ENCODE results near the gene MED13. TPM values are rescaled to one million over a fixed set of nuclear protein-coding genes. Genes with fewer than 3 reads are reported as not detected.

MED13 gene
- total RNA-seq (2013): 53.9 TPM
- polyA plus RNA-seq: 10 to 100 TPM in 1 of 3 donors, 1 to 10 TPM in 2; 2.1 to 32.0 (median 5.0) TPM
- polyA minus RNA-seq: 34.8 and 50.6 TPM in 2 replicates
- total RNA-seq: 308 to 1,566 (median 436) reads per million in 11 experiments

GRCh38 chr17:62064791-62065563 is at the start of gene MED13:
MED13 (minus strand) TSS chr17:62065278; CDS start chr17:62065205, 73 bp downstream.
- 0% methylated on average over 41 of the region's 79 CpGs for WGBS (ENCODE audit: insufficient coverage)
- H3K27ac Mint-ChIP-seq: peak within 1 kb of the TSS; percentile 96 to 99 (median 99)
- Histone ChIP-seq H3K4me1 (ENCODE audit: control insufficient read depth in 1 of 2, insufficient read depth in 2 of 2, low read length in 2 of 2) (peaks cover 20 to 38% of the 10 kb centered on the region in 2 donors), H3K9ac (ENCODE audit: insufficient read depth, low read length, poor library complexity, severe bottlenecking) (peak within 1 kb of the TSS; percentile 99), H3K4me2 (replicated peaks; ENCODE audit: extremely low read depth, low read length, poor library complexity, severe bottlenecking) (peak within 1 kb of the TSS; percentile 84), H3K9me3 (replicated peaks in 1 of 2; ENCODE audit: control insufficient read depth in 1 of 2, insufficient read depth in 1 of 2, low read length in 2 of 2) (no peaks in the 10 kb centered on the region), H3K4me3 (replicated peaks in 1 of 3; ENCODE audit: low read depth in 2 of 3, low read length in 3 of 3) (peak within 1 kb of the TSS; percentile 86 to 99 (median 98)), H3K27me3 (ENCODE audit: control insufficient read depth in 2 of 2, insufficient read depth in 2 of 2, low read length in 2 of 2) (no peaks in the 10 kb centered on the region), H3K36me3 (replicated peaks in 1 of 2; ENCODE audit: control insufficient read depth in 1 of 2, insufficient read depth in 2 of 2, low read length in 2 of 2) (peaks cover 8 to 10% of the 10 kb centered on the region in 2 donors), H2AFZ (ENCODE audit: insufficient read depth, low read depth, low read length, poor library complexity, severe bottlenecking) (peak within 1 kb of the TSS; percentile 88), H3K79me2 (ENCODE audit: insufficient read depth, low read length) (peaks cover 55% of the 10 kb centered on the region), H4K20me1 (ENCODE audit: insufficient read depth, low read length) (peaks cover 48% of the 10 kb centered on the region), H3K27ac (ENCODE audit: low read depth in 1 of 2, low read length in 2 of 2) (peak within 1 kb of the TSS; percentile 97 to 98)
- no peak for TF ChIP-seq CTCF (IDR thresholded peaks at IDR 0.05)
- DNase-seq: peak; percentile 17 to 44 (median 25)
- peaks cover 21 to 25% of the 10 kb centered on the region in 2 donors for H3K36me3 Mint-ChIP-seq
- no peaks in the 10 kb centered on the region for H3K9me3 Mint-ChIP-seq
- intact Hi-C loops (cut with micrococcal nuclease): loop anchor here in 1 of 2 donors (5.0 kb wide), 1 partner anchor 107 kb away; no protein-coding TSS in a partner anchor
- H3K4me1 Mint-ChIP-seq: peaks cover 32% of the 10 kb centered on the region
- H3K4me3 Mint-ChIP-seq: peak within 1 kb of the TSS; percentile 98 to 99
- peaks cover 0 to 2% (median 0%) of the 10 kb centered on the region in 3 donors for H3K27me3 Mint-ChIP-seq (ENCODE audit: low read depth in 3 of 3)

DNA sequence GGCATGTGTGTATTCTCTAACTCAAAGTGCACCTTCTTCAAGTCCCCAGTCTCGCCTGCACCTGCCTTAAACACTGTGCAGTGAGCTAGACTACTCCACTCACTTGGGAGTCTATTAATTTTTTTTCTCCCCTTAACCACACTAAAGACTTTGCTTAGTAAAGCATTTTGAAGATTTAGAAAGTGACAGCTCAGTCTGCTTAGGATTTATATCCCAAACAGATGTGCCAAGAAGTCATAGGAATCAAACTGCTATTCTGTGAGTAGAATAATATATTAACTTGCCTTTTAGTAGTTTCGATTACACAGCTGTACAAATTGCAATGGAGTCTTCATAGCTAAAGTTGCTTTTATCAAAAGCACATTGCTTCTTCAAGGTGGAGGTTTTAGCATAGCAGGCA is 47.2 kb upstream of the MED13 start:
- no peak overlapping the region for H3K27ac Mint-ChIP-seq
- intact Hi-C loops (cut with micrococcal nuclease): no loop called here
- no peaks in the 10 kb centered on the region for H3K4me1 Mint-ChIP-seq
- Histone ChIP-seq H3K4me2 (replicated peaks; ENCODE audit: extremely low read depth, low read length, poor library complexity, severe bottlenecking) (no peak overlapping the region), H4K20me1 (ENCODE audit: insufficient read depth, low read length) (no peaks in the 10 kb centered on the region), H2AFZ (ENCODE audit: insufficient read depth, low read depth, low read length, poor library complexity, severe bottlenecking) (no peak overlapping the region), H3K4me1 (ENCODE audit: control insufficient read depth in 1 of 2, insufficient read depth in 2 of 2, low read length in 2 of 2) (no peaks in the 10 kb centered on the region), H3K9ac (ENCODE audit: insufficient read depth, low read length, poor library complexity, severe bottlenecking) (no peak overlapping the region), H3K36me3 (replicated peaks in 1 of 2; ENCODE audit: control insufficient read depth in 1 of 2, insufficient read depth in 2 of 2, low read length in 2 of 2) (no peaks in the 10 kb centered on the region), H3K27ac (ENCODE audit: low read depth in 1 of 2, low read length in 2 of 2) (no peak overlapping the region), H3K4me3 (replicated peaks in 1 of 3; ENCODE audit: low read depth in 2 of 3, low read length in 3 of 3) (no peak overlapping the region), H3K9me3 (replicated peaks in 1 of 2; ENCODE audit: control insufficient read depth in 1 of 2, insufficient read depth in 1 of 2, low read length in 2 of 2) (no peaks in the 10 kb centered on the region), H3K27me3 (ENCODE audit: control insufficient read depth in 2 of 2, insufficient read depth in 2 of 2, low read length in 2 of 2) (no peaks in the 10 kb centered on the region), H3K79me2 (ENCODE audit: insufficient read depth, low read length) (no peaks in the 10 kb centered on the region)
- H3K4me3 Mint-ChIP-seq: no peak overlapping the region
- H3K9me3 Mint-ChIP-seq: peaks cover 0 to 3% (median 0%) of the 10 kb centered on the region in 7 donors
- no peaks in the 10 kb centered on the region for H3K36me3 Mint-ChIP-seq
- no CpG with 5 or more reads among the region's 2 CpGs for WGBS (ENCODE audit: insufficient coverage)
- H3K27me3 Mint-ChIP-seq (ENCODE audit: low read depth in 3 of 3): peaks cover 4 to 10% (median 7%) of the 10 kb centered on the region in 3 donors
- no peak for DNase-seq
- TF ChIP-seq CTCF (IDR thresholded peaks at IDR 0.05): no peak

Data from CD14-positive monocyte (primary cell).